ENCODE measurements around the gene NUCB1.
"Not testable (repeated sequence)": the region's sequence is repeated elsewhere in the genome, so short reads cannot be mapped to it uniquely, and the experiment has no call there.

The NUCB1 gene

DNA sequence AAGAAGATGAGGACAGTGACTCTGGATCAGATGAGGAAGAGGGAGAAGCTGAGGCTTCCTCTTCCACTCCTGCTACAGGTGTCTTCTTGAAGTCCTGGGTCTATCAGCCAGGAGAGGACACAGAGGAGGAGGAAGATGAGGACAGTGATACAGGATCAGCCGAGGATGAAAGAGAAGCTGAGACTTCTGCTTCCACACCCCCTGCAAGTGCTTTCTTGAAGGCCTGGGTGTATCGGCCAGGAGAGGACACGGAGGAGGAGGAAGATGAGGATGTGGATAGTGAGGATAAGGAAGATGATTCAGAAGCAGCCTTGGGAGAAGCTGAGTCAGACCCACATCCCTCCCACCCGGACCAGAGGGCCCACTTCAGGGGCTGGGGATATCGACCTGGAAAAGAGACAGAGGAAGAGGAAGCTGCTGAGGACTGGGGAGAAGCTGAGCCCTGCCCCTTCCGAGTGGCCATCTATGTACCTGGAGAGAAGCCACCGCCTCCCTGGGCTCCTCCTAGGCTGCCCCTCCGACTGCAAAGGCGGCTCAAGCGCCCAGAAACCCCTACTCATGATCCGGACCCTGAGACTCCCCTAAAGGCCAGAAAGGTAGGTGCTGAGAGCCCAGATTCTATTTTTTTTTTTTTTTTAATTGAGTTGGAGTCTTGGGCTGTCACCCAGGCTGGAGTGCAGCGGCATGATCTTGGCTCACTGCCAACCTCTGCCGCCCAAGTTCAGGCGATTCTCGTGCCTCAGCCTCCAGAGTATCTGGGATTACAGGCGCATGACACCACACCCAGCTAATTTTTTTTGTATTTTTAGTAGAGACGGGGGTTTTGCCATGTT is 25.6 kb upstream of the NUCB1 start:
- DNase-seq (ENCODE audit: low read depth in 2 of 2): no peak

DNA sequence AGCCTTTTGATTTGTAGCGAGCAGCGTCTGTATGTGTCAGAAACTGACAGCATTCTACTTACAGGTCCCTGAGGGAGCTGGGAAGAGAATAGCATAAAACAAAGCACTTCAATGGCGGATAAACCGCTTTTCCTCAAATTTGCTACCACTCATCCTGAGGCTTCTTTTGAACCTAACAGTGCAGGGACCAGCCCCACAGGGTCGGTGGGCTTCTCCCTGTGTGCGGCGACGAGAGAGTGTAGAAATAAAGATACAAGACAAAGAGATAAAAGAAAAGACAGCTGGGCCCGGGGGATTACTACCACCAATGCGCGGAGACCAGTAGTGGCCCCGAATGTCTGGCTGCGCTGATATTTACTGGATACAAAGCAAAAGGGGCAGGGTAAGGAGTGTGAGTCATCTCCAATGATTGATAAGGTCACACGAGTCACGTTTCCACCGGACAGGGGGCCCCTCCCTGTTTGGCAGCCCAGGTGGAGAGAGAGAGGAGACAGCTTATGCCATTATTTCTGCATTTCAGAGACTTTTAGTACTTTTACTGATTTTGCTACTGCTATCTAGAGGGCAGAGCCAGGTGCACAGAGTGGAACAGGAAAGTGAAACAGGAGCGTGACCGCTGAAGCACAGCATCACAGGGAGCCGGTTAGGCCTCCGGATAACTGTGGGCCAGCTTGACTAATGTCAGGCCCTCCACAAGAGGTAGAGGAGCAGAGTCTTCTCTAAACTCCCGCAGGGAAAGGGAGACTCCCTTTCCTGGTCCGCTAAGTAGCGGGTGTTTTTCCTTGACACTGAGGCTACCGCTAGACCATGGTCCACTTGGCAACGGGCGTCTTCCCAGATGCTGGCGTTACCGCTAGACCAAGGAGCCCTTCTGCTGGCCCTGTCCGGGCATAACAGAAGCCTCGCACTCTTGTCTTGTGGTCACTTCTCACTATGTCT is 23.8 kb upstream of the NUCB1 start:
- DNase-seq (ENCODE audit: low read depth in 2 of 2): peak in 1 of 2 donors; percentile 31

DNA sequence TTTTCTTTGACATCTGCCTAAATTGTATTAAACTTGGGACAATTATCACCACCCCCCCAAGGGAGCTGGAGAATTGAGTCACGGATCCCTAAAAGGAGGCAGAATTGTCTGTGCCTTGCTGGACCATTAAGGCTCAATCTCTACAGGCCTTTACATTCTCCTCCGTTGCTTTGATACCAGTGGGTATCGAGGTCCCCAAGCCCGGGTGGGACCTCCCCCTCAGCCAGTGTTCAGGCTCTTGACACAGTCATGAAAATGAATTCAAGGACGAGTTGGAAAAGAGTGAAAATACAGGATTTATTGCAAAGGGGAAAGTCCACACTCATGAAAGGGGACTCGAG is 22.3 kb upstream of the NUCB1 start:
- DNase-seq (ENCODE audit: low read depth in 2 of 2): no peak

DNA sequence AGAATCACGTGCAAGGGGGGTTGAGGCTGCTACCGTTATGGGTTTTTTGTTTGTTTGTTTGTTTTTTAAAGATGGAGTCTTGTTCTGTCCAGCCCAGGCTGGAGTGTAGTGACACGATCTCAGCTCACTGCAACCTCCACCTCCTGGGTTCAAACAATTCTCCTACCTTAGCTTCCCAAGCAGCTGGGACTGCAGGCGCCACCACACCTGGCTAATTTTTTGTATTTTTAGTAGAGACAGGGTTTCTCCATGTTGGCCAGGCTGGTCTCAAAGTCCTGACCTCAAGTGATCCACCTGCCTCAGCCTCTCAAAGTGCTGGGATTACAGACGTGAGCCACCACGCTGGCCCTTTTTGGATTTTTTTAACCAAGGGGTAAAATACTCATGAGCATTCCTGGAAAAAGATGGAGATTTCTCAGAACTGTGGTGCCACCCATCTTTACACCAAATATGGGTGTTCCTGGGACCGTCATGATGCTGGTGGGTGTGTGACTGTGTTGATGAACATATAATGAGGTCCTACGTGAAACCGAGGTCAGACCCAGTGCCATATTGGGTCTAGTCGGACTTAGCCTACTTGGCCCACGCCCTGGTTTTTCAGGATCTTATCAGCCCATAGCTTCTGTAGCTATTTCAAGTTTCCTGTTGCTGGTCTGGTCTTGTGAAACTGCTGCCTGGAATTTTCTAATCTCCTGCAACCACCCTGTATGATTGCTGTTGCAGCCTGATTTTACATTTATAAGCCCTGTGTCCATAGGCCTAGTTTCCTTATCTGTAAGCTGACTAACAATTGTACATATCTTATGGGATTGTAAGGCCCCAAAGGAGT is 21.7 kb upstream of the NUCB1 start:
- DNase-seq (ENCODE audit: low read depth in 2 of 2): no peak

DNA sequence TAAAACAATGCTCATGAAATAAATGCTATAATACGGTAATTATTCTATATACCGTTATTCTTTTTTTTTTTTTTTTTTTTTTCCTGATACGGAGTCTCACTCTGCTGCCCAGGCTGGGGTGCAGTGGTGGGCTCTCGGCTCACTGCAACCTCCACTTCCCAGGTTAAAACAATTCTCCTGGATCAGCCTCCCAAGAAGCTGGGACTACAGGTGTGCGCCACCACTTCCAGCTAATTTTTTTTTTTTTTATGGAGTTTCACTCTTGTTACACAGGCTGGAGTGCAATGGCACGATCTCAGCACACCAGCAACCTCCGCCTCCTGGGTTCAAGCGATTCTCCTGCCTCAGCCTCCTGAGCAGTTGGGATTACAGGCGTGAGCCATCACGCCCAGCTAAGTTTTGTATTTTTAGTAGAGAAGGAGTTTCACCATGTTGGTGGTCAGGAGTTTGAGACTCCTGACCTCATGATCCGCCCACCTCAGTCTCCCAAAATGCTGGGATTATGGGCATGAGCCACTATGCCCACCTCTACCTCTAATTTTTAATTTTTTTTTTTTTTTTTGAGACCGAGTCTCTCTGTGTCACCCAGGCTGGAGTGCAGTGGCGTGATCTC is 21.0 kb upstream of the NUCB1 start:
- DNase-seq (ENCODE audit: low read depth in 2 of 2): no peak

DNA sequence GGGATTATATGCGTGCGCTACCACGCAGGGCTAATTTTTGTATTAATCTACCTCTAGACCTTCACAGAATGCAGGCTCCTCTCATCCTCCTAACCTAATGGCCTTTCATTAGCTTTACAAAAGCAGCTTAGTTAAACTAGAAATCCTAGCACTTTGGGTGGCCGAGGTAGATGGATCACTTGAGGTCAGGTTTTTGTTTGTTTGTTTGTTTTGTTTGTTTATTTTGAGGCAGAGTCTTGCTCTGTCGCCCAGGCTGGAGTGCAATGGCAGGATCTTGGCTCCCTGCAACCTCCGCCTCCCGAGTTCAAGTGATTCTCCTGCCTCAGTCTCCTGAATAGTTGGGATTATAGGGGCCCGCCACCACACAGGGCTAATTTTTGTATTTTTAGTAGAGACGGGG is 20.4 kb upstream of the NUCB1 start:
- not testable (repeated sequence) for DNase-seq (ENCODE audit: low read depth in 2 of 2)

DNA sequence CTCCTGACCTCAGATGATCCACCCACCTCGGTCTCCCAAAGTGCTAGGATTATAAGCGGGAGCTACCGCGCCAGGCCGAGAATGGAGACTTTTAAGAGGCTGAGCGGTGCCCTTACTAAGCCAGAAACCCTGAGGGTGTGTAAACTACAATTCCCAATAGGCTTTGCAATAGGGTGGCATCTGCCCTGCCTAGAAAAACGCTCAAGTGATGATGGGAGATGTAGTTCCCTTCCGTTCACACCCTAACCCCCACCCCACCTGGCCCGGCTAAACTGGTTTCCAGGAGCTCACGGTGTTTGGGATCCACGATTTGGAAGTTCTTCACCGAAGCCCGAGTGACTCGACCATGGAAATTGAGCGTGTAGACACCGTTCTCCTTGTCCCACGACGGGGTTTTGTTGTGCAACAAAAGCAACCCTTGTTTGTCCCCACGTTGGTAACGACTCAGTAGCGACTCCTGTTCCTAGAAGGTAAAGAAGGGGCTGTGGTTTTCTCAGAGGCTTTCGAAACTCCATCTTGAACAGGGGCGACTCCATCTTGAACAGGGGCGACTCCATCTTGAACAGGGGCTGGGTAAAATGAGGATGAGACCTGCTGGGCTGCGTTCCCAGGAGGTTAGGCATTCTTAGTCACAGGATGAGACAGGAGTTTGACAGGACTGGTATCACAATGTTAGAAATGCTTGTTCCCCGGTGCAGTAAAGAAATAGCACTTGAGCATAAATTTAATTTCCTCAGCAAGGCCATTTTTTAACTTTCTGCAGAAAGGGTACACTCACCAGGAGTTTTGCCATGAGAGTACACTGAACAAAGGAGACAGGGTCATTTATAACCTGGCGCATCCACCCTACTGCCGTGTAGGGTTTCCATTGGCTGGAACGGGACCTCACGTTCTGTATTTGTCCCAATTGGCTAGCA is 18.1 kb upstream of the NUCB1 start:
- no peak for DNase-seq (ENCODE audit: low read depth in 2 of 2)

DNA sequence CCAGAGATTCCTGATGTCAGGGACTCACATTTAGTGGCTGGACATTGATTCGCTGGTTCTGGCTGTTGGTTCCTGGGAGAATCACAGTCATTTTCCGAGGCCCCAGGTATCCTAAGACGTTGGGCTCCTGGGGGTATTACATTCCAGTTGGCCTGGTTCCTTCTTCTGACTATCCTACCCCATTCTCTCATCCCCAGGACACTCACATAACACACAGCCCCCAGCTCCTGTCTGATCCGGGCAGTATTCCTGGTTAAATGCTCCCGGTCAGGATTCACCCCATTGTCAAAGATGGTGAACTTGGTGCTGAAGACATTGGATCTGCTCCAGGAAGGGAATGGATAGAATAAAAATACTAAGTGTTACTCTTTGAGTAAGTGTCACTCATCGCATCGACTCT is 16.4 kb upstream of the NUCB1 start:
- DNase-seq (ENCODE audit: low read depth in 2 of 2): no peak

DNA sequence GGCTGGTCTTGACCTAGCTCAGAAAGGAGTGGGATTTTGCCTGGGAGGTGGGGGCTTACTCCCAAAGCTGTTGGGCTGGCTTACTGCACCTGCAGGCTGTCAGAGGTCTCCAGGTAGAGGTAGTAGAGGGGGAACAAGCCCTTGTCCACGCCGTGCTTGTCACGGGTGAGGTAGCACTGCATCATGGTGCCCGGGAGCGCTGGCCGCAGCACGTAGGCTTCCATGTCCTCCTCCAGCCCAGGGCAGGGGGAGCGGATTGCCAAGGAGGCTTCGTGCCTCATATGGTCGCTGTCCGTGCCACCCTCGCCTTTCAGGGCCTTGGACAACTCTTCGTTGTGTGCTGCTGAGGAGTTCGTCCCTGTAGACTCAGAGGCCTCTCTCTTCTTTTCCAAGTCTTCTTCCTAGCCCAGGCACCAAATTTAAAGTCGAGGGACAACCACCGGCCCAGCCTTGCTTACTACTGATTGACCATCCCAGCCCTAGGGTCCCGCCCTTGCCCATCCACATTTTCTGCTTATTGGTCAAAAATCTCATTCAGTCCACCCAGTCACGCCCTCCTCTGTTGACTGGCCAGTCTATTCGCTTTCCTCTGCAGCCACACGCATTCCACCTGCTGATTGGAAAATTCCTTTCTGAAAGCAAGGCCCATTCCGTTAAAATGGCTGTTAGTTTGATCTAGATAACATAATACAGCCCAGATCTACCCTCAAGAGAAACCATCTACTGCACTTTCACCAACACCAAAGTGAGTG is 12.1 kb upstream of the NUCB1 start:
- DNase-seq (ENCODE audit: low read depth in 2 of 2): no peak

DNA sequence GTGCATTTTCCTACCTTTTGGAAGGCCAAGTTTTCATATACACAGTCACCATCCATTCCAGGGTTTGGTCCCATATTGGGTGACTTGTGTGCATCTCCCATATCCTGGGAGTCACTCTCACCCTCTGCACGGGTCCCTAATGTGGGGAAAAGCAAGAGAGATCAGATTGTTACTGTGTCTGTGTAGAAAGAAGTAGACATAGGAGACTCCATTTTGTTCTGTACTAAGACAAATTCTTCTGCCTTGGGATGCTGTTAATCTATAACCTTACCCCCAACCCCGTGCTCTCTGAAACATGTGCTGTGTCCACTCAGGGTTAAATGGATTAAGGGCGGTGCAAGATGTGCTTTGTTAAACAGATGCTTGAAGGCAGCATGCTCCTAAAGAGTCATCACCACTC is 10.6 kb upstream of the NUCB1 start:
- DNase-seq (ENCODE audit: low read depth in 2 of 2): not testable (repeated sequence)

DNA sequence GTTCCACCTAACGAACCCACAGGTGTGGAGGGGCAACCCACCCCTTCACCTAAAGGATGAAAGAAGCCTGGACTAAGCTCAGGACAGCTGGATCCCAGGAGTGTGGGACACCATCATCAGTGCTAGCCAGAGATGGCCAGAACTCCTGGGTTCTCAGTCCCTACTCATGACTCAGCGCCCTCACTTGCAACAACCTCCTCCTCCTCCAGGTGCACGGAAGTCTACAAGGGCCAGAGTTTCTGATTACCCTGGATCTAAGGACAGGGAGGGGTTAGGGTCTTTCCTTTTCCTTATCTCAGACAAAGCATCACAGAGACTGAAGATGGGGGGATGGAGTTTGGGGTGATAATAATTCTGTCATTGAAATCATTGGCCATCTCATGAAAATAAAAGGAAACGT is 9.6 kb upstream of the NUCB1 start:
- no peak for DNase-seq (ENCODE audit: low read depth in 2 of 2)

DNA sequence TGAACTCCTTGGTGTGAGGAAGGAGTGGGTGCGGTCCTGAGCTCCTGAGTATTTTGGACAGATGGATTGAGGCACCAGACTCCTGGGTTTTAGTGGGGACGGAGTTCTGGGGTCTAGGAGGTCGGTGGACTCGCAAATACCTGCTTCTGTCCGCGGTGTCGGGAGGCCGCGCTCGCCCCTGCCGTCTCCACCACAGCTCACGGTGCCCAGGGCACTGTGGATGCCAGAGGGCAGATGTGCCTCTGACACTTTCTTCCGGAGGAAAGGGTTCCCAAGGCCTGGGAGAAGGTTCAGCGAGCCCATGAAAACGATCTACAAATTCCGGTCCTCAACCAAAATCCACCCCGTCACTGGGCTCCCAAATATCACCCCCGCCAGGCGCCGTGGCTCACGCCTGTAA is 4.9 kb upstream of the NUCB1 start:
- no peak for DNase-seq (ENCODE audit: low read depth in 2 of 2)

DNA sequence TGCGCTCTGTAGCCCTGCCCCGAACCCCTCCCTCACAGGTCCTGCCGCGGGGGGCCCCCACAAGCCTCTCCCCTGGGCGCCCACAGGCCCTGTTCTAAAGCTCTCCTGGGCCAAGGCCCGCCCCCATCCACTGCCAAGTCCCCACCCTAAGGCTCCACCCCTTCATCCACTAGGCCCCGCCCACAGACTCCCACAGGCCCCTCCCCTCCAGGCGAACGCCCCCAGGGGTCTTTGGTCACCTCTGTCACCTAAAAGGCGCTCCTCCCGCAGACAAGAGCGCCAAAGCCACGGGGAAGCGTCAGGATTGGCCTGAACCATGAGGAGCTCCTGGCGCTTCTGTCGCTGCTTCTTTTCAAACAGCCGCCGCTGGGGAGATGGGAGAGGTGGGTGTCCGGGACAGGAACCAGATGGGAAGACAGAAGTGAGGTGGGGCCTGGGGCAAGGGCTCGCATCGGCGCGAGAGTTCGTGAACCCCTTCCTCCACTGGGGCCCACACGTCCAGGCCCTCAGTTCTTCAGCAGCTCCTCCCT is 3.9 kb upstream of the NUCB1 start:
- peak in 1 of 2 donors; percentile 33 for DNase-seq (ENCODE audit: low read depth in 2 of 2)

DNA sequence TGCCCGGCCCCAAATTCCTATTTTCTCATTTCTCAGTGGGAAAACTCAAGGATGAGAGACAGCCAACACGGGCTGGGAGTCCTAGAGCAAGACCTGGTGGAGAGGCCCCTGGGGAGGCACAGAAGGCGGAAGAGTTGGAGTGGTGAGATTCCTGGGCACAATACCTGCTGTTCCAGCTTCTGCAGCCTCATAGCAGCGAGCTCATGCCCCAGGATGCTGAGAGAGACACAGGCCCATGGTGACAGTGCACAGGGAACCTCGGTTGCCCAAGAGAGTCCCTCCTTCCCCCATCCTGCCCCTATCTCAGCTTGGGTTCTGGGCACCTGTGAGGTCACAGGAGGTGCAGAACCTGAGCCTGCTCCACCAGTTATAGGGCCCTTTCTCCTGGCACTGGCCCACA is 2.9 kb upstream of the NUCB1 start:
- no peak for DNase-seq (ENCODE audit: low read depth in 2 of 2)

DNA sequence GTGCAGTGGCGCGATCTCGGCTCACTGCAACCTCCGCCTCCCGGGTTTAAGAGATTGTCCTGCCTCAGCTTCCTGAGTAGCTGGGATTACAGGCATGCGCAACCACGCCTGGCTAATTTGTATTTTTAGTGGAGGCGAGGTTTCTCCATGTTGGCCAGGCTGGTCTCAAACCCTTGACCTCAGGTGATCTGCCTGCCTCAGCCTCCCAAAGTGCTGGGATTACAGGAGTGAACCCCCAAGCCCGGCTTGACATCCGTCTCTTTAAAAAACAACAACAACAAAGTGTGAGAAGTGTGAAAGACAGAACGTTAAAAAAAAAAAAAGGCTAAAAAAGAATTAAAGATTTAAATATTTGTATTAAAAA is 744 bp upstream of the NUCB1 start:
- DNase-seq (ENCODE audit: low read depth in 2 of 2): not testable (repeated sequence)

DNA sequence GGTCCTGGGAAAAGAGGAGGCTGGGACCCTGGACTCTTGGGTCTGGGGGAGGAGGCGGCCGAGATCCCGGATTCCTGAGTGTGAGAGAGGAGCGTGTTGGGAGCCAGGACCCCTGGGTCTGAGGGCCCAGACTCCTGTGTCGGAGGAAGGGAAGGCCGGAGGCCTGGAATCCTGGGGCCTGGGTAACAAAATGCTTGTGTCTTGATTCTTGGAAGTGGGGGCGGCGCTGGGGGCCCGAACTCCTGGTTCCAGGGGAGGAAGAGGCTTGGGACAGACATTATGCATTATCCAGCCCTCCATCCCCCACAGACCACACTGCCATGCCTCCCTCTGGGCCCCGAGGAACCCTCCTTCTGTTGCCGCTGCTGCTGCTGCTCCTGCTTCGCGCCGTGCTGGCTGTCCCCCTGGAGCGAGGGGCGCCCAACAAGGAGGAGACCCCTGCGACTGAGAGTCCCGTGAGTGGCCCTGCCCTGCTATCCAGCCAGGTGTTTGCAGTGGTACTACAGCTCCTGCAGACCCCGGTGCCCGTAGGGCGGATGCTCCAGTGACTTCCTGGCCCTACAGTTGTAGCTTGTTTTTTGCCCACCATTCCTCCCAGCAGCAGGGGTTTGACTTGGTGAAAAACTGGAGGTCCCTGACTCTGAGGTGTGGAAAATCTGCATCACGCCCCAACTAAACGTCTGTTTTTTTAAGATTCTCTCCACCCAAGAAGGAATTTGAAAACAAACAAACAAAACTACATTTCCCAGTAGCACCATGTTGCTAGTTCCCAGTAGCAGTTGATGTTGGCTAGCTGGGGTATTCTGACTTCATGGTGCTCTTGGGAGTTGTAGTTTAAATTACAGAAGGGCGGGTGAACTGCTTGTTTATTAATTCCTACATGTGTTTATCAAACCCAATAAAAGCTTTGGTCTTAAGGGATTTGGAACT is 630 bp downstream of the NUCB1 start:
- DNase-seq (ENCODE audit: low read depth in 2 of 2): no peak

DNA sequence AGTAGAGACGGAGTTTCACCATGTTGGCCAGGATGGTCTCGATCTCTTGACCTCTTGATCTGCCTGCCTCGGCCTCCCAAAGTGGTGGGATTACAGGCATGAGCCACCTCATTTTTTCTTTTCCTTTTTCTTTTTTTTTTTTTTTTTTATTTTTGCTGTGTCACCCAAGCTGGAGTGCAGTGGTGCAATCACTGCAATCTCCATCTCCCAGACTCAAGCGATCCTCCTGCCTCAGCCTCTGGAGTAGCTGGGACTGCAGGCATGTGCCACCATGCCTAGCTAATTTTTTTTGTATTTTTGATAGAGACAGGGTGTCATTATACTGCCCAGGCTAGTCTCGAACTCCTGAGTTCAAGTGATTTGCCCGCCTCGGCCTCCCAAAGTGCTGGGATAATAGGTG is 2.2 kb downstream of the NUCB1 start:
- DNase-seq (ENCODE audit: low read depth in 2 of 2): not testable (repeated sequence)

DNA sequence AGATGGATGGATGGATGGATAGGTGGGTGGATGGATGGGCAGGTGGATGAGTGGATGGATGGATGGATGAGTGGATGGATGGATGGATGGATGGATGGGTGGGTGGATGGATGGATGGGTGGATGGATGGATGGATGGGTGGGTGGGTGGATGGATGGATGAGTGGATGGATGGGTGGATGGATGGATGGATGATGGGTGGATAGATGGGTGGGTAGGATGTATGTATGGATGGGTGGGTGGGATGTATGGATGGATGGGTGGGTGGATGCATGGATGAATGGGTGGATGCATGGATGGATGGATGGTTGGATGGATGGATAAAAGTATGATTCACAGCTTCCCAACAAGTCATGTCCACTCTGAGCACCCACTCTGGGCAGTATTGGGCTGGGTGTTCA is 3.7 kb downstream of the NUCB1 start:
- not testable (repeated sequence) for DNase-seq (ENCODE audit: low read depth in 2 of 2)

DNA sequence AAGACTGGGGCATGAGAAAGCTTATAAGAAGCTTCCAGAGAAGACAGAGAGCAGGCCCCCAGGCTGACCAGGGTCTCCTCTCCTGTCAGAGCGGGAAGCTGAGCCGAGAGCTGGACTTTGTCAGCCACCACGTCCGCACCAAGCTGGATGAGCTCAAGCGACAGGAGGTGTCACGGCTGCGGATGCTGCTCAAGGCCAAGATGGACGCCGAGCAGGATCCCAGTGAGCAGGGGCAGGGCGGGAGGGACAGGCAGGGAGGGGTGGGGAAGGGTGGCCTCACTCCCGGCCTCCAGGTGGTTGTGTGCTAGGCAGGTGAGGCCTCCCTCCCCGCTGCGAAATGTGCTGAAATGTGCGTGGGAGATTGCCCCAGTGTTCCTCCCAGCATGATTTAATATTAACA is 5.6 kb downstream of the NUCB1 start:
- DNase-seq (ENCODE audit: low read depth in 2 of 2): no peak
